Measurements from ENCODE around the gene MRPS33.
"Not testable (repeated sequence)": the region's sequence is repeated elsewhere in the genome, so short reads cannot be mapped to it uniquely, and the experiment has no call there.

The MRPS33 gene

DNA sequence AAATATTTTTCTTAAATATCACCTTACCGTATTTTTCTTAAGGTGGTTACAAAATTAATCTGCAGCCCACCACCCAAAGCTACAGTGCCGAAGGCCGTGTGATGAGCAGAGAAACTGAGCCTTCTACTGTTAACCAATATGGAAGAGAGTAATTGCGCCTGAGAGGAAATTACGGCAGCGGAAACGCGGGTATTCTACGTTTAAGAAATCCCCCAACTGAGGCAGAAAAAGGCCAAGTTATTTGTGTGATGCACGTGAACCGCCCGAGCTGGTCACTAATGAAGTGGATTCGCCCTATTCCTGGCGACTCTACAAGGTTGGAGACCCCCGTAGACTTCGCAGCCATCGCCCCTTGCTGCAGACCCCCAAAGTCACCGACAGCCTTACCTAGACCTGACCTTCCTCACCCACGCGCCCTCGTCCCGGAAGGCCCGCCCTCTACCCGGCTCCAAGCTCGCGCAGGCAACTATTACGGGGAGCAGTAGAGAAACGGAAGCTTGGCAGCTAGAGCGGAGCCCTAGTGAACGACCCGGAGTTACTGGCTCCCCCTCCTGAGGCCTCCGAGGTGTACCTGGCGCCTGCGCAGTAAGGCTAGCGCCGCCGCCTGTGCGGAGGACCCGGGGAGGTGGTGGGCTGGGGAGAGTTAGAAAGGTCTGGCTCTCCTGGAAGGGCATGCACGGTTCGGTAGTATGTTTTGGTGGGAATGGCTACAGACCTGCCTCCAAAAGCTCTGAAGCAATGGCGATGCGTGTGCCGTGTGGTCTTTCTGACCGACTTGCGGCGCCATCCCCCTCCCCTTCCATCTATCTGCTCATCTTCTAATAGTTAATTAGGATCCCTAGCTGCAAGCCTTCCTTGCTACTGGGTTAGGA, at the start of gene MRPS33:
Gene MRPS33 (minus strand): TSS at position 429 of the 872 bp plus-strand sequence. CDS start 4,319 bp downstream, outside the sequence.
- DNase-seq (ENCODE audit: low spot score) = peak; percentile 99

DNA sequence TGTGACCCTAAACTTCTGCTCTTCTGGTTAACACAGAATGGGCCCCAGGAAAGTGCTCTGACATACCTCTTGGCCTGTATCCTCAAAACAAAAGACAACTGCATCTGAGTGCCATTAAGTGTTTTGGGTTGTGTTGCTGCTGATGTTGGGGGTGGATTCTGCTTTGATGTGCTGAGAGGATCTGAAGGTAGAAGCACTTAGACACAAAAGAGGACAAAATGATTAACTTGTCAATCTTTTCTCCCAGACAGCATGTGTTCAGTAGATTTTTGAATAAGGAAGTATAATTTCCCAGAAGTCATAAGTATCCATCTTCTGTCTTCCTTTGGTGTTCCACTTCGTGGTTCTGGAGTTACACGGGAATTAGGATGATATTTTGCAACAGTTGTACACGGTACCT, 43.0 kb upstream of the MRPS33 start:
- no peak for DNase-seq (ENCODE audit: low spot score)

DNA sequence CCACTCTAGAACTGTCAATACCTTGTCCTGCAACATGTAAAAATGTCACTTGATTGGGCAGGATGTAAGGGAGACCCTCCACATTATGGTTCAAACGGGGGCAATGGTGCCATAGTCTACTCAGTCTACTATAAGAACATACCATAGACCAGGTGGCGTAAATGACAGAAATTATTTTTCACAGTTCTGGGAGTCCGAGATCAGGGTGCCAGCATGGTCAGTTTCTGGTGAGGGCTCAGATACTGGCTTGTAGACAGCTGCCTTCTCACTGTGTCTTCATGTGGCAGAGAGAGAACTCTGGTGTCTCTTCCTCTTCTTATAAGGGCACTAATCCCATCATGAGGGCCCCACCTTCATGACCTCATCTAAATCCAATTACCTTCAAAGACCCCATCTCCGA, 40.4 kb upstream of the MRPS33 start:
- DNase-seq (ENCODE audit: low spot score) = no peak

DNA sequence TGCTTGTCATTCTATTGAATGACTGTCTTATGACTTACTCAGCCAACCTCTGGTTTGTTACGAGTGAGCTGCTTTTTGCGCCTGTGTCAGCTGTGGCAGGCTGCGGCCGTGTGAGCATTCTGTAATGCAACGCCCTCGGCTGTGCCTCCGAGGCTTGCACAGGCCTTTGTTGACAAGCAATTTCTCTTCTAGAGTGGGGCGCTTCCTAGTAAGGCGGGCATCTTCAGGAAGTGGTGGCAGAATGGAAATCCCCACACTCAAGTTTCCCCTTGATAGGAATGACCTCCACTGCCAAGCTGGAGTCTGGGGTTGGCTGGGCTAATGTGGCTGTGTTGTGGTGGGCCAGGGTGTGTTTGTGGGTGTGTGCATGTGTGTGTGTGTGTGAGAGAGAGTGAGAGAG, 38.9 kb upstream of the MRPS33 start:
- DNase-seq (ENCODE audit: low spot score) = no peak

DNA sequence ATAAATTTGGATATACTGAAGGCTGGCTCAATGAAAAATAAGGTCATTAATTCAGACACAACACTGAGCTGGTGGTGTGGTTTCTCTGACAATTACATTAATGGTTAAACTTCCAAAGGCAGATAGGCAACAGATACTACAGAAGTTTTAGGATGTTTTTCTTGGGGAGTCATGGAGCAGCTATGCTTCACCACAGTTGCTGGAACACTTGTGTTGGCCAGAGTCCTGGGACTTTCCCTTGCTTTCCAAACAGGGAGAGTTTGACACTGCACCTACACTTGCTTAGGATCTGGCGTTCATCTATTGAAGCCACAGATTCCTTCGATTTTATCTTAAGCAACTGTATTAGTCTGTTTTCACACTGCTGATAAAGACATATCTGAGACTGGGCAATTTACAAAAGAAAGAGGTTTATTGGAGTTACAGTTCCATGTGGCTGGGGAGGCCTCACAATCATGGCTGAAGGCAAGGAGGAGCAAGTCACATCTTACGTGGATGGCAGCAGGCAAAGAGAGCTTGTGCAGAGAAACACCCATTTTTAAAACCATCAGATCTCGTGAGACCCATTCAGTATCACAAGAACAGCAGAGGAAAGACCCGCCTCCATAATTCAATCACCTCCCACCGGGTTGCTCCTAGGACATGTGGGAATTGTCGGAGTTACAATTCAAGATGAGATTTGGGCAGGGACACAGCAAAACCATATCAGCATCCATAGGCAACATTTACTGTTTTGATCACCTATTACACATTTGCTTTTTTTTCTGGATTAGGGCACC, 31.3 kb upstream of the MRPS33 start:
- DNase-seq (ENCODE audit: low spot score) = no peak

DNA sequence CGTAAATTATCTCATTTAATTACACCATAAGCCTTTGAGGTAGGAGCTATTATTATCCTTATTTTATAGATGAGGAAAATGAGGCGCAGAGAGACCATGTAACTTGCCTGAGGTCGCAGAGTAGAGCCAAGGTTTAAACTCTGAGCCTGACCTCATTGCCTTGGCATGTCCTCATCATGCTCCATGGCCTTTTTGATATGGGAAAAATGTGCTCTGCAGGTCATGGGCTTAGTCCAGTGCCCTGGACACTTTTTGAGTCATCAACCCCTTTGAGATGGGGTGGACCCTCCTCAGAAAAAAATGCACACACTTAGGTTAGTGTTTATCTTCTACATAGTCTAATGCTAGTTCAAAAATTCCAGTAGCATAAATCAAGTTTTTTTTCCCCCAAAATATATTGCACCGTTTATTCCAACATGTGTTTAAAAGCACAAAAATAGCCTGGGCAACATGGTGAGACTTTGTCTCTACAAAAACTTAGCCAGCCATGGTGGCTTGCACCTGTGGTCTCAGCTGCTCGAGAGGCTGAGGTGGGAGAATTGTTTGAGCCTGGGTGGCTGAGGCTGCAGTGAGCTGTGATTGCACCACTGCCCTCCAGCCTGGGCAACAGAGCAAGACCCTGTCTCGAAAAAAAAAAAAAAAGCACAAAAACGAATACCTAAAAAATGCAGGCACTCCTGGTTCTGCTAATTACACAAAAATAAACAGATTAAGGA, 30.5 kb upstream of the MRPS33 start:
- DNase-seq (ENCODE audit: low spot score) = no peak

DNA sequence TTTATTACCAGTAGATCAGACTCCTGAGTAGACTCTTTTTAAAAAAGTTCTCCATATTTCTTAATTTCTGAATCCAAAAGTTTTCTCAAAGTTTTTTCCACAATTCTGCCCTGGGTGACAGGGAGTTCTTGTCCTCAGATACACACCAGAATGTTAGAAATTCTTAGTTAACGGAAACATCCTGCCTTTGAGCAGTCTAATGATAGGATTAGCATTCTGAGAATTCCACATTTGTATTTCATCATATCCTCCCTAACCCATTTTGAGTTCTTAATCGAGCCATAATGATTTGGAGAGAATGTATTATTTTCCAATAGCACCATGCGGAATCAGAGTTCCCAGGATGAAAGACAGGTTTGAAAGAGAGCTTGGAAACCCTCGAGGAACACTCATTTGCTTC, 28.9 kb upstream of the MRPS33 start:
- no peak for DNase-seq (ENCODE audit: low spot score)

DNA sequence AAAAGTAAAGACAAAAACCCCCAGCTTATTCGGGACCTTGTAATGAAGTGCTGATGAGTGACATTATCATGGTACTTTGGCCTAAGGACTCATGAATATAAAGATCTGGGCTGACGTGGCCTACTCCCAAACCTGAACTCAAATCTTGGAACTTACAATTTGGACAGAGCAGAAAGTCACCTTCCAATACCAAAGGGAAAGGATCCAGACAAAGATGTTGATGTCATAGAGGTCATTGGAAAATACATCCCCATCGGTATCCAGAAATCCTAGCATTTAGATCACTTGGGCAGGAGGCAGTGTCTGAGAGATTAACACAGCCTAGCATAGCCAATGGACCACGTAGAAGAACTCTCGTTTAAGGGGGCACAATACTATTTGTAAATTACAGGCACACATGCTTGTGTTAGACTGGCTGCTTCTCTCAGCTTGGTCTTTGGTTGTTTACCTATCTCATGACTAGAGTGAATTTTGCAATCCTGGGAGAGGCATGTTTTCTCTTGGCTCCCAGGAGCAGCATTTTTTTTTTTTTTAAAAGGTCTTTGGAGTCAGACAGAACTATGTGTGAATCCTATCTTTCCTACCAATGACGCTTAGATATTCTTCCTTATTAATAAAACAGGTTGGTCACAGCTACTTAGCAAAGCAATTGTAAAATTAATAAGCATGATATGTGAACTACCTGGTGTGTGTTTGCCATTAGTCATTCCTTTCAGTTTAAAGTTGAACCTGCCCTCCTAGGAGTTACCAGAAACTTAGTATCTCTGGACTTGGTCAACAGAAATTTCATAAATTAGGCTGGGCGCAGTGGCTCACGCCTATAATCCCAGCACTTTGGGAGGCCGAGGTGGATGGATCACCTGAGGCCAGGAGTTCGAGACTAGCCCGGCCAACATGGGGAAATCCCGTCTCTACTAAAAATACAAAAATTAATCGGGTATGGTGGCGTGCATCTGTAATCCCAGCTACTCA, 27.8 kb upstream of the MRPS33 start:
- no peak for DNase-seq (ENCODE audit: low spot score)

DNA sequence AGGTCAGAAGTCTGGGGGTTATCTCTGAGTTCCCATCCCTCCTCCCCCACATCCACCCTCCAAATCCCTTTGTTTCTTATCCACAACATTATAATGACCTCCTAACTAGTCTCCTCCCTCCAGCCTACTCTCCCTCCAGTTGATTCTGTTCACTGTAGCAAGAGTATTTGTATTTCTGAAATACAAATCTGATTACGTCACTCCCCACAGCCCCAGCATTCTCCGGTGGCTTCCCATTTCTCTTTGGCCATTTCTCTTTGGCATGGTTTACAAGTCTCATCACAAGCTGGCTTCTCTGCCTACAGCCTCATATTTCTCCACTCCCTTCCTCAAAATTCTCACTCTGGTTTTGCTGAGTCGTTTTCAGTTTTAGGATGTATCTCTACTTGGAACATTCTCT, 24.6 kb upstream of the MRPS33 start:
- DNase-seq (ENCODE audit: low spot score) = no peak

DNA sequence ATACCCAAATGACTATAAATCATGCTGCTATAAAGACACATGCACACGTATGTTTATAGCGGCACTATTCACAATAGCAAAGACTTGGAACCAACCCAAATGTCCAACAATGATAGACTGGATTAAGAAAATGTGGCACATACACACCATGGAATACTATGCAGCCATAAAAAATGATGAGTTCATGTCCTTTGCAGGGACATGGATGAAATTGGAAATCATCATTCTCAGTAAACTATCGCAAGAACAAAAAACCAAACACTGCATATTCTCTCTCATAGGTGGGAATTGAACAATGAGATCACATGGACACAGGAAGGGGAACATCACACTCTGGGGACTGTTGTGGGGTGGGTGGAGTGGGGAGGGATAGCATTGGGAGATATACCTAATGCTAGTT, 23.3 kb upstream of the MRPS33 start:
- DNase-seq (ENCODE audit: low spot score) = not testable (repeated sequence)

DNA sequence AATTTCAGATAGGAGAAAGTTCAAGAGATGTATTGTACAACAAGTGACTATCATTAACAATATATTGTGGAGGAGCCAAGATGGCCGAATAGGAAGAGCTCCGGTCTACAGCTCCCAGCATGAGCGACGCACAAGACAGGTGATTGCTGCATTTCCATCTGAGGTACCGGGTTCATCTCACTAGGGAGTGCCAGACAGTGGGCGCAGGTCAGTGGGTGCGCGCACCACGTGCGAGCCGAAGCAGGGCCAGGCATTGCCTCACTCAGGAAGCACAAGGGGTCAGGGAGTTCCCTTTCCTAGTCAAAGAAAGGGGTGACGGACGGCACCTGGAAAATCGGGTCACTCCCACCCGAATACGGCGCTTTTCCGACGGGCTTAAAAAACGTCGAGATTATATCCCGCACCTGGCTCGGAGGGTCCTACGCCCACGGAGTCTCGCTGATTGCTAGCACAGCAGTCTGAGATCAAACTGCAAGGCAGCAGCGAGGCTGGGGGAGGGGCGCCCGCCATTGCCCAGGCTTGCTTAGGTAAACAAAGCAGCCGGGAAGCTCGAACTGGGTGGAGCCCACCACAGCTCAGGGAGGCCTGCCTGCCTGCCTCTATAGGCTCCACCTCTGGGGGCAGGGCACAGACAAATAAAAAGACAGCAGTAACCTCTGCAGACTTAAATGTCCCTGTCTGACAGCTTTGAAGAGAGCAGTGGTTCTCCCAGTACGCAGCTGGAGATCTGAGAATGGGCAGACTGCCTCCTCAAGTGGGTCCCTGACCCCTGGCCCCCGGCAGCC, 18.0 kb upstream of the MRPS33 start:
- DNase-seq (ENCODE audit: low spot score) = not testable (repeated sequence)

DNA sequence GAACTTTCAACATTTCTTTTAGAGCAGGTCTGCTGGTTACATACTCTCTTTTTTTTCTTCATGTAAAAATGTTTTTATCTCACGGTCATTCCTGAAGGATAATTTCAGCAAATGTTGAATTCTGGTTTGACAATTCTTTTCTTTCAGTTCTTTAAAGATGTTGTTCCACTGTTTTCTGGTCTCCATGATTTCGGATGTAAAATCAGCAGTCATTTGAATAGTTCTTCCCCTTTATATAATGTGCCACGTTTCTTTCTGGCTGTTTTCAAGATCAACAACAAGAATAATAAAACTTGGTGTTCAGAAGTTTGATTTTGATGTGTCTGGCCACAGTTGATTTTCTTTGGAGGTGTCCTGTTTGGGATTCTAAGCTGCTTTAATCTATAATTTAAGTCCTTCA, 14.0 kb upstream of the MRPS33 start:
- DNase-seq (ENCODE audit: low spot score) = no peak

DNA sequence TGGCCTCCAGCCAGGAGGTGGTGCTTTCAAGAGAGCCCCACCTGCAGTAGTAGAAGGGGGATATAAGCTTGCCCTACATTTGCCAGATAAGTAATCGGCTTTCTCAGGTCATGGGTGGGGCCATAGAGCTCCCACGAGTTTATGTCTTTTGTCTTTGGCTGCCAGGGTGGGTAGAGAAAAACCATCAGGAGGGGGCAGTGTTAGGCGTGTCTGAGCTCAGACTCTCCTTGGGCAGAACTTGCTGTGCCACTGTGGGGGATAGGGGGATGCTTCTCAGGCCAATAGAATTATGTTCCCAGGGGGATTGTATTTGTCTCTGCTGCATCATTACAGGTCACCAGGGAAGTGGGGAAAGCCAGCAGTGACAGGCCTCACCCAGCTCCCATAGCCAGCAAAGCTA, 12.3 kb upstream of the MRPS33 start:
- DNase-seq (ENCODE audit: low spot score) = no peak

DNA sequence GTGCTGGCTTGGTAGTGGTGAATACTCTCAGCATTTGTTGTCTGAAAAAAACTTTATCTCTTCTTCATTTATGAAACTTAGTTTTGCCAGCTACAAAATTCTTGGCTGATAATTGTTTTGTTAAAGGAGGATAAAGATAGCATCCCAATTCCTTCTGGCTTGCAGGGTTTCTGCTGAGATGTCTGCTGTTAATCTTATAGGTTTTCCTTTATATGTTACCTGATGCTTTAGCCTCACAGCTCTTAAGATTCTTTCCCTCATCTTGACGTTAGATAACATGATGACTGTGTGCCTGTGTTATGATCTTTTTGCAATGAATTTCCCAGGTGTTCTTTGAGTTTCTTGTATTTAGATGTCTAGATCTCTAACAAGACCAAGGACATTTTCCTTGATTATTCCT, 9.9 kb upstream of the MRPS33 start:
- no peak for DNase-seq (ENCODE audit: low spot score)

DNA sequence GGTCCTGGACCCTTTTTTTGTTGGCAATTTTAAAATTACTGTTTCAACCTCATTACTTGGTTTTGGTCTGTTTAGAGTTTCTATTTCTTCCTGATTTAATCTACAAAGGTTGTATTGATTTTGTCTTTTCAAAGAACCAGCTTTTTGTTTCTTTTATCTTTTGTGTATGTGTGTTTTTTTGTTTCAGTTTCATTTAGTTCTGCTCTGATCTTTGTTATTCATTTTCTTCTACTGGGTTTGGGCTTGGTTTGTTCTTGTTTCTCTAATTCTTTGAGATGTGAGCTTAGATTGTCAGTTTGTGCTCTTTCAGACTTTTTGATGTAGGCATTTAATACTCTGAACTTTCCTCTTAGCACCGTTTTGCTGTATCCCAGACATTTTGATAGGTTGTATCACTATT, 8.5 kb upstream of the MRPS33 start:
- no peak for DNase-seq (ENCODE audit: low spot score)

DNA sequence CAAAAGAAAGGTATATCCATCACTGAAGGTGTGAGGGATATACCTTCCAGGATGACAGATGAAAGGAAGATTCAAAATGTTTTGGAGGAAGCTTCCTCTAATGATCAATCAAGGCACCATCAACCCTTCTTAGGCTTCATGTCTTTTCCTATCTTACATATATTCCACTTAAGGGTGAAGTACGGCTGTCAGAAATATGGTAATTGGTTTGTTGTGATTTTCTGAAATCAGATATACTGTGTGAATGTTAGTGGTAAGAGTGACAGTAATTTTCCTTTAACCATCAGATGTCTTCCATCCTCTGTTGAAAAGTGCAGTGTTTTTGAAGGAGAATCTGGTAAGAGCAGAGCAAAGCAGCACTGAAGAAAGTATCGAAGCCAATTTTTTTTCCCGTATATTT, 2.8 kb upstream of the MRPS33 start:
- no peak for DNase-seq (ENCODE audit: low spot score)

DNA sequence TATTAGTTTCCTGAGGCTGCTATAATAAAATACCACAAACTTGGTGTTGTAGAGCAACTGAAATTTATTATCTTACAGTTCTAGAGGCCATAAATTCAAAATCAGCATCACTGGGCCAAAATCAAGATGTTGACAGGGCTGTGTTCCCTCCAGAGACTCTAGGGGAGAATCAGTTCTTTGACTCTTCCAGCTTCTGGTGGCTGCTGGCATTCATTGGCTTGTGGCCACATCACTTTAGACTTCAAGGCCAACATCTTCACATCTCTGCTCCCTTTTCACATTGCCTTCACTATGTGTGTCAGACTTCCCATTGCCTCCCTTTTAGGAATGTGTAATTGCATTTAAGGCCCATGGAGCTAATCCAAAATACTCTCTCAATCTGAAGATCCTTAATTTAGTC, 1.6 kb upstream of the MRPS33 start:
- DNase-seq (ENCODE audit: low spot score) = no peak

DNA sequence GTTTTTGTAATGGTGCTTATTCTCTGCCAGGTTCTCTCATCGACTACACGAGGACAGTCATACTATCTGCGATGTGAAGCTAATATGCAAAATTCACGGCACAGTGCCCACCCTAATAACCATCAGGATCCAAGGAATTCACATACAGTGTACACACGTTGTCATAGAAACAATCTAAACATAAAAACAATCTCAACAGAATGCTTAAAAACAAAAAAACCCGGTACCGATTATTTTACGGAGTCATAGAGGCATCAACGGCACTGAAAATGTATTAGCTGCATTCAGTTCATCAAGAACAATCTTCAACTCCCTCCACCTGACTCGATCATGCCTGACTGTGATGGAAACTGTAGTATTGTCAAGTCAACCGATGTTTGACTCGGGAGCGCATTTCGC, 628 bp downstream of the MRPS33 start:
- DNase-seq (ENCODE audit: low spot score) = no peak

DNA sequence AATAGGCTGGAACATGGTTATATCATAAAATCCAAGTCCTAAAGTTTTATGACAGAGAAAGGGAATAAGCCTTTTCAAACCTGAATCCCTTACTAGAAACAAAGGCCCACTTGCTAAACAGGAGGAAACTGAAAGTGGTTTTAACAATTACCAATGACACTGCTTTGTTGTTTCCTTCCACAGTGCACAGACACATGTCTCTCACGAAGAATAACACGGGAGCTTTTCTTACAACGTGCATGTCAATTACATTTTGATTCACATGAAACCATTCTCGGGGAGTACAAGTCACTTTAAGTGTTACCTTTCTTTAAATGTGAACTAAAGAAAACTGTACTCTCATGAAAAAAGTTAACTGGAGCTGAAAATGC, 1.4 kb downstream of the MRPS33 start:
- peak; percentile 53 for DNase-seq (ENCODE audit: low spot score)

DNA sequence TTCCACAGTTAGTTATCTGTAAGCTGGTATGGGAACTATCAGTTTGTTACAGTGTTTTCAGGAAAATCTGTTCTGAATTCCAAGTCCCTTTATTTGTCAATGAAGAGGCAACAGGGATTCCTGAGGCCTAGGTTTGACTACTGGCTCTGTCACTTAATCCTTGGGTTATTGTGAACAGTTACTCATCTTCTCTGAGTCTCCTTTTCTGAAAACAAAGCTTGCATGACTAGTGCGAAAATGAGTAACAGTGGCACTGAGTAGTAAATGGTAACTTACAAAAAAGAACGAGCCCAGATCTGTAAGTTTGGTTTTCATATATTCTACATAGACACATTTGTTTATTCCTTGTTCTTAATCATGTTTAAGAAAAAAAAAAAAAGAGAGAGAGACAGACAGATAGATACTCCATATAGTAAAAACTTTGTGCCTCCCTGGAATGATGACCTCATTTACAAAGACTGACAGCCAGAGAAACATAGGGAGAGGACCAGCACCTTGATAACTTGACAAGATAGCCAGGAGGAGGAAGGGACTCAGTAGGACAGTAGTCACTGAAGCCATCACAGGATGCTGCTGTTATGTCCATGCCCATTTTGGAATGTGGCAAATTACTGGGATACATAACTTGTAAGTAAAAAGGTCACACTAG, 1.9 kb downstream of the MRPS33 start:
- DNase-seq (ENCODE audit: low spot score) = no peak
